Ishikawa (cell line): Measurements from ENCODE around the gene PTPA.

Source experiments
- CEBPB ChIP-seq: IDR thresholded peaks from 2 replicates; pipeline ENCODE4 v1.6.1; 2012
- CREB1 ChIP-seq: IDR thresholded peaks from 2 replicates; pipeline ENCODE4 v1.6.1; 2012; ENCODE audit warnings: low read depth
- EGR1 ChIP-seq: IDR thresholded peaks from 2 replicates; pipeline ENCODE4 v1.6.1; 2012
- EP300 ChIP-seq: IDR thresholded peaks from 2 replicates; pipeline ENCODE4 v1.6.1; 2012; ENCODE audit warnings: borderline replicate concordance
- FOXM1 ChIP-seq: IDR thresholded peaks from 2 replicates; pipeline ENCODE4 v1.6.1; 2012; ENCODE audit warnings: low read depth, borderline replicate concordance
- NFIC ChIP-seq: IDR thresholded peaks from 2 replicates; pipeline ENCODE4 v1.6.1; 2012
- RAD21 ChIP-seq: IDR thresholded peaks from 2 replicates; pipeline ENCODE4 v1.6.1; 2012; ENCODE audit warnings: low read depth
- TAF1 ChIP-seq: IDR thresholded peaks from 2 replicates; pipeline ENCODE4 v1.6.1; 2012; ENCODE audit warnings: low read depth, mild to moderate bottlenecking
- TCF12 ChIP-seq: IDR thresholded peaks from 2 replicates; pipeline ENCODE4 v1.6.1; 2012; ENCODE audit warnings: low read depth
- TEAD4 ChIP-seq: IDR thresholded peaks from 2 replicates; pipeline ENCODE4 v1.6.1; 2012
- YY1 ChIP-seq: IDR thresholded peaks from 2 replicates; pipeline ENCODE4 v1.6.1; 2012; ENCODE audit warnings: low read depth
- ZBTB7A ChIP-seq: IDR thresholded peaks from 2 replicates; pipeline ENCODE4 v1.6.1; 2012; ENCODE audit warnings: low read depth
- TF ChIP-seq, protein P1 (sequence below): IDR thresholded peaks from 2 replicates; pipeline ENCODE4 v1.6.1; 2012; ENCODE audit warnings: low read depth, mild to moderate bottlenecking
- TF ChIP-seq, protein P2 (sequence below): IDR thresholded peaks from 2 replicates; pipeline ENCODE4 v1.6.1; 2012
- TF ChIP-seq, protein P3 (sequence below): IDR thresholded peaks from 2 replicates; pipeline ENCODE4 v1.6.1; 2012

The PTPA gene

DNA sequence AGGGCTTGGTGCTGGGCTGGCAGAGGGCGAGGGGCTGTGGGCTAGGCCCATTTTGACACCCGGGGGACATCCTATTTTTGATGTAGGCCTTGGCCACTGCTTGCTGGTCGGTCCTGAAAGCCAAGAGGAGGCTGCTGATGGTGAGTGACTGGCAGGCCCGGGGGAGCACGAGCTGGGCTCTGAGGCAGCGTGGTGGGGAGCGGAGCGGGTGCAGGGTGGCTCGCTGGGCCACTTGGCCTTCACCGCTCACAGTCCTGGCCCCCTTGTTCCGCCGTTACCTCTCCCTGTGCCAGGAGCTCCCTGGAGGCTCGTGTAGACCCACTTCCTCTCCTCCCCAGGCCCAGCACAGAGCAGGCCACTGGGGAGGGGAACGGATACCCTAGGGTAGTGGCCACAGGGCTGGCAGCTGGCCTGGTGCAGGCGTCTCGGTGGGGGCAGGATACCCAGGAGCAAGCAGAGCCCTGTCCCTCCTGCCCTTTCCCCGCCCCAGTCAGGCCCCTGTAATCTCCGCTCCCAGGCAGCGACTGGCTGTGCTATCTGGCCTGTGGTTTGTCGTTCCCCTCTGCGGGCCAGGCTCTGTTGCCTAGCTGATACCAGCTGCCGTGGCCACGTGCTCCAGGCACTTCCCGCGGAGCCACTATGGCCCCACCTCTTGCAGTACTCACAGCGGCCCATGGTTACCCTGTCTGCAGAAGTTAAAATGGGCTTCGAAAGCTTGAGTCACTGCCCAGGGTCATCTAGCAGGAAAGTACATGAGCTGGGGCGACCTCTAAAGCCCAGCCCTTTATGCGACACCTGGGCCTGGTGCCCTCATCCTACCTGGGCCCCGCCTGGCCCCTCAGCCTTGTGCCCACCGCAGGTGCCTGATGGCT lies 42.0 kb upstream of the PTPA start:
- TF ChIP-seq TEAD4 (no peak), EP300 (no peak), EGR1 (no peak), TAF1 (no peak), CREB1 (no peak), FOXM1 (no peak), YY1 (no peak), CEBPB (no peak), NFIC (no peak), RAD21 (no peak)
- TF ChIP-seq, protein P1, sequence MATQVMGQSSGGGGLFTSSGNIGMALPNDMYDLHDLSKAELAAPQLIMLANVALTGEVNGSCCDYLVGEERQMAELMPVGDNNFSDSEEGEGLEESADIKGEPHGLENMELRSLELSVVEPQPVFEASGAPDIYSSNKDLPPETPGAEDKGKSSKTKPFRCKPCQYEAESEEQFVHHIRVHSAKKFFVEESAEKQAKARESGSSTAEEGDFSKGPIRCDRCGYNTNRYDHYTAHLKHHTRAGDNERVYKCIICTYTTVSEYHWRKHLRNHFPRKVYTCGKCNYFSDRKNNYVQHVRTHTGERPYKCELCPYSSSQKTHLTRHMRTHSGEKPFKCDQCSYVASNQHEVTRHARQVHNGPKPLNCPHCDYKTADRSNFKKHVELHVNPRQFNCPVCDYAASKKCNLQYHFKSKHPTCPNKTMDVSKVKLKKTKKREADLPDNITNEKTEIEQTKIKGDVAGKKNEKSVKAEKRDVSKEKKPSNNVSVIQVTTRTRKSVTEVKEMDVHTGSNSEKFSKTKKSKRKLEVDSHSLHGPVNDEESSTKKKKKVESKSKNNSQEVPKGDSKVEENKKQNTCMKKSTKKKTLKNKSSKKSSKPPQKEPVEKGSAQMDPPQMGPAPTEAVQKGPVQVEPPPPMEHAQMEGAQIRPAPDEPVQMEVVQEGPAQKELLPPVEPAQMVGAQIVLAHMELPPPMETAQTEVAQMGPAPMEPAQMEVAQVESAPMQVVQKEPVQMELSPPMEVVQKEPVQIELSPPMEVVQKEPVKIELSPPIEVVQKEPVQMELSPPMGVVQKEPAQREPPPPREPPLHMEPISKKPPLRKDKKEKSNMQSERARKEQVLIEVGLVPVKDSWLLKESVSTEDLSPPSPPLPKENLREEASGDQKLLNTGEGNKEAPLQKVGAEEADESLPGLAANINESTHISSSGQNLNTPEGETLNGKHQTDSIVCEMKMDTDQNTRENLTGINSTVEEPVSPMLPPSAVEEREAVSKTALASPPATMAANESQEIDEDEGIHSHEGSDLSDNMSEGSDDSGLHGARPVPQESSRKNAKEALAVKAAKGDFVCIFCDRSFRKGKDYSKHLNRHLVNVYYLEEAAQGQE, result no peak
- TF ChIP-seq, protein P2, sequence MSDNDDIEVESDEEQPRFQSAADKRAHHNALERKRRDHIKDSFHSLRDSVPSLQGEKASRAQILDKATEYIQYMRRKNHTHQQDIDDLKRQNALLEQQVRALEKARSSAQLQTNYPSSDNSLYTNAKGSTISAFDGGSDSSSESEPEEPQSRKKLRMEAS, result no peak

DNA sequence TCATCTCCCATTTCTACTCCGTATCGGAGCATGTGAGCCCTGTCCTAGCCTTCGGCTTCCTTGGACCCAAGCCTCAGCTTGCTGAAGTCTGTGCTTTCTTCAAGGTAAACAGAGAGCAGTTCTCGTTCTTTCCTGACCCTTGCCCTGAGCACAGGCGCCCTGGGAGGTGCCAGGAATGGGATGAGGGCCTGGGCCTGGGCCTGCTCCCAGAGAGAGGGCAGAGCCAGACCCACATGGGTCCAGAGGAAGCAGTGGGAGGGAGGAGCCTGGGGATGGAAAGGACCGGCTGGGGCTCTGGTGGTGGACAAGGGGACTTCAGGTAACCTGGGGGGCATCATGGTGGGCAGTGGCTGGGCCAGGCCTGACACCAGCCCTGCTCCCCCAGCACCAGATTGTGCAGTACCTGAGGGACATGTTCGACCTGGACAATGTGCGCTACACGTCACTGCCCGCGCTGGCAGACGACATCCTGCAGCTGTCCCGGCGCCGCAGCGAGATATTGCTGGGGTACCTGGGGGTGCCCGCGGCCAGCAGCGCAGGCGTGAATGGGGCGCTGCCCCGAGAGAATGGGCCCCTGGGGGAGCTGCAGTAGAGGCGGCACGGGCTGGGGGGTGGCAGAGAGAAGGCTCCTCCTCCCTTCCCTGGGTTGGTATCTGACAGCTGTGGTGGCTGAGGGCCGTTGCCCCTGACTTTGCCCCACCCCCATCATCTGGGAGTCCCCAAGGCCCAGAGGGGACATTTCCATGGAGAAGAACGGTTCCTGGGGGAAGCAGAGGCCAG lies 41.2 kb upstream of the PTPA start:
- TF ChIP-seq CEBPB, result no peak
- TF ChIP-seq RAD21, result no peak
- TF ChIP-seq, protein P1, result no peak
- TF ChIP-seq EP300, result no peak
- no peak for TF ChIP-seq YY1
- TF ChIP-seq TAF1, result no peak
- no peak for TF ChIP-seq ZBTB7A
- TF ChIP-seq FOXM1, result no peak
- TF ChIP-seq TEAD4, result no peak
- TF ChIP-seq, protein P2, result no peak
- no peak for TF ChIP-seq NFIC
- TF ChIP-seq CREB1, result no peak

DNA sequence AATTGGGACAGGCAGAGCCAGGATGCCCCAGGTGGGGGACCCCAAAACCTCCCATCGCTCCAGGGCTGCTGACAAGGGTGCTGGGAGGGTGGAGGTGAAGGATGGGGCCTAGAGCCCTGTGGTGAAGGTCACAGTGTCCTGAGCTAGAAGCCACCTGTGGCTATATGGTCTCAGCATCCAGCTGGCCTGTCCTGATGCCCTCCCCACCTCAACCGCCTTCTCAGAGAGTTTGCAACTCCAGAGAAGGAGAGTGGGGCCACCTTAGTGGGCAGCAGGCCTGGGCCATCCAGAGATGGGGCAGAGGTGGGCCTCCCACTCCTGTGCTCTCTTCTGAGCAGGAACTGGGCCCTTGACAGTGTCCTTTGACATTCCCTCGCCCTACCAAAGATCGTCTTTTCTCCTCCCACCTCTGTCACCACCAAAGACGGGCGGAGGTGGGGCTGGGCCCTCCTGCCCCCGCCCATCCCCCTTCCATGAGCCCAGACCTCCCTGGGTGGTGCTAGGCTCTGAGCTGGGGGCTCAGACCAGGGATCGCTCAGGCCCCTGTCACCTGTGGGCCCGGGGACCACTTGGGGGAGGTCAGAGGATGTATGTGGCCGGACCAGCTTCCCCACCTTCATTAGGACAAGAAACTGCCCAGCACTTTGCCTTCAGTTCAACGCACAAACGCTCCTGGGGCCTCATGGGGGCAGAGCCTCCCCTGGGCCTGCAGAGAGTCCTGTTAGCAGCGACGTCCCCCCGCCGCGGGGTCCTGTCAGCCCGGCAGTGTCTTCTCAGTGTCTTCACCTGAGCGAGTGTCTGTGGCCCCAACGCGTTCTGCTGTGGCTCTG lies 40.3 kb upstream of the PTPA start:
- no peak for TF ChIP-seq TAF1
- TF ChIP-seq RAD21, result no peak
- TF ChIP-seq FOXM1, result no peak
- TF ChIP-seq ZBTB7A, result no peak
- TF ChIP-seq EP300, result no peak
- TF ChIP-seq, protein P1, result no peak
- TF ChIP-seq CREB1, result no peak
- TF ChIP-seq EGR1, result no peak
- TF ChIP-seq NFIC, result no peak
- no peak for TF ChIP-seq YY1
- TF ChIP-seq, protein P2, result no peak

DNA sequence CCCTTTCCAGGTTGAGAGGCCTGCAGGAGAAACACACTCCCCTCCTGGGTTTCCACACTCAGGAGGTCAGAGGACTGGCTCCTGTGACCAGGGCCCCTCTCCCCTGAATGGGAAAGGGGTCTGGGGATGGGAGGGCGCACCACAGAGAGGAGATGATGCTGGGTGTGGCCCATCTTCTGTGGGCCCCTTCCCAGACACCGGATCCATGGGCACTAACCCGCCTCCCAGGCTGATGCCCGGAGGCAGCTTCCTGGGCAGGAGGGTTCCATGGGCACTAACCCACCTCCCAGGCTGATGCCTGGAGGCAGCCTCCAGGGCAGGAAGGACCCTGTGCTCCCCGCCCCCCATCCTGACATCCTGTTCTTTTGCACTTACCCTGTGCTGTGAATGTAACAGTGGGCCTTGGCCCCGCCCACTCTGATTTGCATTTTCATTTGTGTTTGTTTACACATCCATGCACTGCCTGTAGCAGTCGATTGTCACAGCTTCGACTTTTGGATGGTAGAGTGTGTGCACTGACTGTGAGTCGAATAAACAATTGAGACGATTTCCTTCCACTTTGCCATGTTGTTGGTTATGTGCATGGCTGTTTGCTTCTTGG lies 39.6 kb upstream of the PTPA start:
- TF ChIP-seq FOXM1 (no peak), CEBPB (no peak), TEAD4 (no peak), RAD21 (no peak), TAF1 (no peak), EP300 (no peak), NFIC (no peak), CREB1 (no peak), ZBTB7A (no peak), TCF12 (no peak)
- TF ChIP-seq, protein P3, sequence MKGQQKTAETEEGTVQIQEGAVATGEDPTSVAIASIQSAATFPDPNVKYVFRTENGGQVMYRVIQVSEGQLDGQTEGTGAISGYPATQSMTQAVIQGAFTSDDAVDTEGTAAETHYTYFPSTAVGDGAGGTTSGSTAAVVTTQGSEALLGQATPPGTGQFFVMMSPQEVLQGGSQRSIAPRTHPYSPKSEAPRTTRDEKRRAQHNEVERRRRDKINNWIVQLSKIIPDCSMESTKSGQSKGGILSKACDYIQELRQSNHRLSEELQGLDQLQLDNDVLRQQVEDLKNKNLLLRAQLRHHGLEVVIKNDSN, result no peak
- TF ChIP-seq, protein P2, result no peak
